Upper lobe of right lung (tissue), 1 donor: Measurements from ENCODE around the gene RAPGEF2. TPM values are rescaled to one million over a fixed set of nuclear protein-coding genes. Genes with fewer than 3 reads are reported as not detected.
"Not testable (repeated sequence)": the region's sequence is repeated elsewhere in the genome, so short reads cannot be mapped to it uniquely, and the experiment has no call there.

ENCODE experiments used
- ATAC-seq: fragments of 200-7000 bp; cut with Tn5 transposase; one replicate; pipeline ENCODE4 v1.9.1; 2020; ENCODE audit warnings: mild to moderate bottlenecking, moderate library complexity
- DNase-seq: peaks from one replicate; pipeline ENCODE4 v3.0.0-alpha.2; 2020
- H3K27ac ChIP-seq: fragments of 200-600 bp; one replicate; pipeline ENCODE4 v1.8.0; 2022
- H3K27me3 ChIP-seq: fragments of 200-600 bp; one replicate; pipeline ENCODE4 v1.8.0; 2022; ENCODE audit warnings: mild to moderate bottlenecking
- H3K36me3 ChIP-seq: fragments of 200-600 bp; one replicate; pipeline ENCODE4 v1.8.0; 2022
- H3K4me1 ChIP-seq: fragments of 200-600 bp; one replicate; pipeline ENCODE4 v1.8.0; 2022
- H3K4me3 ChIP-seq: fragments of 200-600 bp; one replicate; pipeline ENCODE4 v1.8.0; 2022; ENCODE audit warnings: mild to moderate bottlenecking
- H3K9me3 ChIP-seq: fragments of 200-600 bp; one replicate; pipeline ENCODE4 v1.8.0; 2022
- intact Hi-C: fragments of 100-400 bp; cut with DNase I; formaldehyde crosslinking; loops from one replicate; pipeline ENCODE4 v1.11.0; 2022
- total RNA-seq: library from RNA; stranded (reverse); fragmentation: NEBNext Ultra II Directional; extraction: Animal tissue kit (Norgen Biotek cat#: 25700); gene quantifications from one replicate; pipeline ENCODE4 v1.2.1, GENCODE V29; 2021
- TF ChIP-seq, protein P1 (sequence below): fragments of 200-600 bp; IDR thresholded peaks from one replicate; pipeline ENCODE4 v1.8.0; 2022; ENCODE audit warnings: antibody characterized with exemption
- donor health status: DM: no; HTN: yes; CAD: no; lungs with severe emphysema.

Gene RAPGEF2
- total RNA-seq, 1 donor from 2014 or later: 61.3 TPM

GRCh38 chr4:159077702-159078495, 25.0 kb upstream of the RAPGEF2 start:
- no peak for ATAC-seq
- intact Hi-C loops: no loop called here
- Histone ChIP-seq H3K27ac (no peak overlapping the region), H3K27me3 (no peaks in the 10 kb centered on the region), H3K9me3 (no peaks in the 10 kb centered on the region), H3K4me3 (peak overlapping the region; percentile 15), H3K4me1 (no peaks in the 10 kb centered on the region), H3K36me3 (no peaks in the 10 kb centered on the region)
- DNase-seq: no peak
- TF ChIP-seq, protein P1, sequence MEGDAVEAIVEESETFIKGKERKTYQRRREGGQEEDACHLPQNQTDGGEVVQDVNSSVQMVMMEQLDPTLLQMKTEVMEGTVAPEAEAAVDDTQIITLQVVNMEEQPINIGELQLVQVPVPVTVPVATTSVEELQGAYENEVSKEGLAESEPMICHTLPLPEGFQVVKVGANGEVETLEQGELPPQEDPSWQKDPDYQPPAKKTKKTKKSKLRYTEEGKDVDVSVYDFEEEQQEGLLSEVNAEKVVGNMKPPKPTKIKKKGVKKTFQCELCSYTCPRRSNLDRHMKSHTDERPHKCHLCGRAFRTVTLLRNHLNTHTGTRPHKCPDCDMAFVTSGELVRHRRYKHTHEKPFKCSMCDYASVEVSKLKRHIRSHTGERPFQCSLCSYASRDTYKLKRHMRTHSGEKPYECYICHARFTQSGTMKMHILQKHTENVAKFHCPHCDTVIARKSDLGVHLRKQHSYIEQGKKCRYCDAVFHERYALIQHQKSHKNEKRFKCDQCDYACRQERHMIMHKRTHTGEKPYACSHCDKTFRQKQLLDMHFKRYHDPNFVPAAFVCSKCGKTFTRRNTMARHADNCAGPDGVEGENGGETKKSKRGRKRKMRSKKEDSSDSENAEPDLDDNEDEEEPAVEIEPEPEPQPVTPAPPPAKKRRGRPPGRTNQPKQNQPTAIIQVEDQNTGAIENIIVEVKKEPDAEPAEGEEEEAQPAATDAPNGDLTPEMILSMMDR: no peak

- intact Hi-C loops: no loop called here
- H3K4me1 ChIP-seq: no peaks in the 10 kb centered on the region
- TF ChIP-seq, protein P1: no peak
- DNase-seq: no peak
- H3K27me3 ChIP-seq: no peaks in the 10 kb centered on the region
- H3K36me3 ChIP-seq: no peaks in the 10 kb centered on the region
- no peak for ATAC-seq
- no peaks in the 10 kb centered on the region for H3K9me3 ChIP-seq
- no peak overlapping the region for H3K4me3 ChIP-seq
- no peak overlapping the region for H3K27ac ChIP-seq
These were observed 23.8 kb upstream of the RAPGEF2 start for GRCh38 chr4:159079074-159079473.

DNA sequence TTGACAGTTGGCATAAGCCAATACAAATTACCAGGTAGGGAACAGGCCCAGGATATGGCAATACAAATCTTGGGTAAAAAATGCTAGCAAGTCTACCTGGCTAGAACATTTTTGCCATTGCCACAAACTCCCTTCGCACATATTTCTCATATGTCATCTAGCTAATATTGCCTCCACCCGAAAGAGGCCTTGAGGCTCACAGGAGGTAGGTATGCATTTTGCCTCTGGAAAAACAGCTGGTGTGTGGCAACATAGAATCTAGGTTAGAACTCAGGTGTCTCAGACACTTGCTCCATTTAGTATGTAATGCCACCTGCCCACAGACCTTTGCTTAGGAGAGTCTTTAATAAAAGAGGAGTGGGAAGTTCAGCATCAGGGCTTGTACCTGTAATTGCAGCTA, 16.3 kb upstream of the RAPGEF2 start:
- H3K9me3 ChIP-seq: no peaks in the 10 kb centered on the region
- H3K4me3 ChIP-seq: no peak overlapping the region
- no peaks in the 10 kb centered on the region for H3K4me1 ChIP-seq
- TF ChIP-seq, protein P1: no peak
- no peak overlapping the region for H3K27ac ChIP-seq
- intact Hi-C loops: no loop called here
- ATAC-seq (no peak), DNase-seq (no peak)
- H3K36me3 ChIP-seq: no peaks in the 10 kb centered on the region
- H3K27me3 ChIP-seq: no peaks in the 10 kb centered on the region

- H3K27ac ChIP-seq: no peak overlapping the region
- H3K4me1 ChIP-seq: no peaks in the 10 kb centered on the region
- H3K9me3 ChIP-seq: no peaks in the 10 kb centered on the region
- H3K27me3 ChIP-seq: no peaks in the 10 kb centered on the region
- TF ChIP-seq, protein P1: no peak
- no peaks in the 10 kb centered on the region for H3K36me3 ChIP-seq
- ATAC-seq (no peak), DNase-seq (no peak)
- intact Hi-C loops: no loop called here
- H3K4me3 ChIP-seq: no peak overlapping the region
These were observed 12.6 kb upstream of the RAPGEF2 start for GRCh38 chr4:159090255-159090654.

DNA sequence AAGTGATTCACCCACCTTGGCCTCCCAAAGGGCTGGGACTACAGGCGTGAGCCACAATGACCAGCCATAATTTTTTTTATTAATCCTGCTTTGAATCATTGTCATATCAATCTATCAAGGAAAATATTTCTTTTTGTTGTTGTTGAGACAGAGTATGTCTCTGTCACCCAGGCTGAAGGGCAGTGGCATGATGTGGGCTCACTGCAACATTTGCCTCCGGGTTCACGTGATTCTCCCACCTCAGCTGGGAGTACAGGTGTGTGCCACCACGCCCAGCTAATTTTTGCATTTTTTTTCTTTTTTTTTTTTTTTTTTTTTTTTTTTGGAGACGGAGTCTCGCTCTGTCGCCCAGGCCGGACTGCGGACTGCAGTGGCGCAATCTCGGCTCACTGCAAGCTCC, 8.7 kb upstream of the RAPGEF2 start:
- H3K36me3 ChIP-seq, H3K27ac ChIP-seq, DNase-seq, H3K9me3 ChIP-seq, H3K4me1 ChIP-seq, intact Hi-C loops, ATAC-seq, H3K4me3 ChIP-seq, H3K27me3 ChIP-seq: not testable (repeated sequence)

- peaks cover 9% of the 10 kb centered on the region for H3K4me1 ChIP-seq
- no peak overlapping the region for H3K27ac ChIP-seq
- TF ChIP-seq, protein P1: no peak
- no peaks in the 10 kb centered on the region for H3K27me3 ChIP-seq
- no peaks in the 10 kb centered on the region for H3K36me3 ChIP-seq
- no peak overlapping the region for H3K4me3 ChIP-seq
- ATAC-seq (no peak), DNase-seq (no peak)
- intact Hi-C loops: no loop called here
- H3K9me3 ChIP-seq: no peaks in the 10 kb centered on the region
These were observed 6.4 kb upstream of the RAPGEF2 start for GRCh38 chr4:159096434-159096833.
